HCT116 (cell line): ENCODE data around the gene E2F6.

ENCODE experiments used
- EZH2phosphoT487 ChIP-seq: fragments of 200-600 bp; IDR thresholded peaks from 2 replicates; pipeline ENCODE4 v1.6.1; 2018; ENCODE audit warnings: antibody characterized with exemption, borderline replicate concordance
- FOSL1 ChIP-seq: IDR thresholded peaks from 2 replicates; pipeline ENCODE4 v1.6.1; 2012; ENCODE audit warnings: low read depth
- POLR2A ChIP-seq: IDR thresholded peaks from 2 replicates; pipeline ENCODE4 v1.7.0; 2011; ENCODE audit warnings: borderline replicate concordance; ENCODE audit not compliant: insufficient read depth, insufficient read length; ENCODE audit errors: extremely low read depth
- POLR2AphosphoS5 ChIP-seq: IDR thresholded peaks from 2 replicates; pipeline ENCODE4 v1.6.1; 2011; ENCODE audit warnings: mild to moderate bottlenecking, low read depth, low read length, moderate library complexity
- RAD21 ChIP-seq: IDR thresholded peaks from 2 replicates; pipeline ENCODE4 v1.6.1; 2012; ENCODE audit warnings: low read depth, mild to moderate bottlenecking
- SP1 ChIP-seq: IDR thresholded peaks from 2 replicates; pipeline ENCODE4 v1.6.1; 2012; ENCODE audit warnings: low read depth
- ZFX ChIP-seq: fragments of 450-650 bp; IDR thresholded peaks from 2 replicates; pipeline ENCODE4 v1.6.1; 2017
- TF ChIP-seq, protein P1 (sequence below): IDR thresholded peaks from 2 replicates; pipeline ENCODE4 v1.6.1; 2012
- TF ChIP-seq, protein P2 (sequence below), 3 experiments: fragments of 200-600 bp in 1 of 3; sonication (generic) in 1 of 3; IDR thresholded peaks in 2 of 3; conservative IDR thresholded peaks in 1 of 3; 2 replicates each; pipeline ENCODE4 v1.5.1; 2012 to 2017; ENCODE audit warnings: low read depth in 2 of 3, low read length in 2 of 3, antibody characterized with exemption in 1 of 3, borderline replicate concordance in 1 of 3, control low read depth in 1 of 3, mild to moderate bottlenecking in 1 of 3, mixed read lengths in 1 of 3, mixed run types in 1 of 3, moderate library complexity in 1 of 3; ENCODE audit not compliant: insufficient read depth in 1 of 3
- TF ChIP-seq, protein P3 (sequence below): IDR thresholded peaks from 2 replicates; pipeline ENCODE4 v1.6.1; 2012; ENCODE audit warnings: low read depth

DNA sequence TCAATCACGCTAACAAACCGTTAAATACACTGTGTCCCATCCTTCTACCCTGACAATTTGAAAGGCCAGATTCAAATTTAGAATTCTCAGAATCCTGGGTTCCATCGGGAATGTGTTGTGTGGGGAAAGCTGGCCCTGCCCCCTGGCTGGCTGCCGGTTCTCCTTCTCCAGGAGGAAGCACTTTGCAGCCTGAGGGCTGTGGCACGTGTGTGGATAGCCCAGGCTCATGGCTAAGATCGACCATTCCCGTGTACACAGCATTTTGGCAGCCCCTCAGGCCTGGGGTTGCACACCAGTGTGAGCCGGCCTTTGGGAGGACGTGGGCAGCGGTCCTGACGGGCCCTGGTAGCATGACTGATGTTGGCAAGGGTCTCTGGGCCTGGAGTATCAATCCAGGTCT lies 70.6 kb downstream of the E2F6 start:
- TF ChIP-seq POLR2AphosphoS5 (no peak), FOSL1 (no peak), POLR2A (no peak), ZFX (no peak), EZH2phosphoT487 (no peak), RAD21 (no peak), SP1 (no peak)
- TF ChIP-seq, protein P1, sequence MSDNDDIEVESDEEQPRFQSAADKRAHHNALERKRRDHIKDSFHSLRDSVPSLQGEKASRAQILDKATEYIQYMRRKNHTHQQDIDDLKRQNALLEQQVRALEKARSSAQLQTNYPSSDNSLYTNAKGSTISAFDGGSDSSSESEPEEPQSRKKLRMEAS = no peak
- TF ChIP-seq, protein P2, sequence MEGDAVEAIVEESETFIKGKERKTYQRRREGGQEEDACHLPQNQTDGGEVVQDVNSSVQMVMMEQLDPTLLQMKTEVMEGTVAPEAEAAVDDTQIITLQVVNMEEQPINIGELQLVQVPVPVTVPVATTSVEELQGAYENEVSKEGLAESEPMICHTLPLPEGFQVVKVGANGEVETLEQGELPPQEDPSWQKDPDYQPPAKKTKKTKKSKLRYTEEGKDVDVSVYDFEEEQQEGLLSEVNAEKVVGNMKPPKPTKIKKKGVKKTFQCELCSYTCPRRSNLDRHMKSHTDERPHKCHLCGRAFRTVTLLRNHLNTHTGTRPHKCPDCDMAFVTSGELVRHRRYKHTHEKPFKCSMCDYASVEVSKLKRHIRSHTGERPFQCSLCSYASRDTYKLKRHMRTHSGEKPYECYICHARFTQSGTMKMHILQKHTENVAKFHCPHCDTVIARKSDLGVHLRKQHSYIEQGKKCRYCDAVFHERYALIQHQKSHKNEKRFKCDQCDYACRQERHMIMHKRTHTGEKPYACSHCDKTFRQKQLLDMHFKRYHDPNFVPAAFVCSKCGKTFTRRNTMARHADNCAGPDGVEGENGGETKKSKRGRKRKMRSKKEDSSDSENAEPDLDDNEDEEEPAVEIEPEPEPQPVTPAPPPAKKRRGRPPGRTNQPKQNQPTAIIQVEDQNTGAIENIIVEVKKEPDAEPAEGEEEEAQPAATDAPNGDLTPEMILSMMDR (IDR thresholded peaks at IDR 0.05 in 2 of 3, conservative IDR thresholded peaks at IDR 0.05 in 1 of 3; ENCODE audit: borderline replicate concordance in 1 of 3, insufficient read depth in 1 of 3, low read depth in 2 of 3, low read length in 2 of 3) = no peak
- TF ChIP-seq, protein P3, sequence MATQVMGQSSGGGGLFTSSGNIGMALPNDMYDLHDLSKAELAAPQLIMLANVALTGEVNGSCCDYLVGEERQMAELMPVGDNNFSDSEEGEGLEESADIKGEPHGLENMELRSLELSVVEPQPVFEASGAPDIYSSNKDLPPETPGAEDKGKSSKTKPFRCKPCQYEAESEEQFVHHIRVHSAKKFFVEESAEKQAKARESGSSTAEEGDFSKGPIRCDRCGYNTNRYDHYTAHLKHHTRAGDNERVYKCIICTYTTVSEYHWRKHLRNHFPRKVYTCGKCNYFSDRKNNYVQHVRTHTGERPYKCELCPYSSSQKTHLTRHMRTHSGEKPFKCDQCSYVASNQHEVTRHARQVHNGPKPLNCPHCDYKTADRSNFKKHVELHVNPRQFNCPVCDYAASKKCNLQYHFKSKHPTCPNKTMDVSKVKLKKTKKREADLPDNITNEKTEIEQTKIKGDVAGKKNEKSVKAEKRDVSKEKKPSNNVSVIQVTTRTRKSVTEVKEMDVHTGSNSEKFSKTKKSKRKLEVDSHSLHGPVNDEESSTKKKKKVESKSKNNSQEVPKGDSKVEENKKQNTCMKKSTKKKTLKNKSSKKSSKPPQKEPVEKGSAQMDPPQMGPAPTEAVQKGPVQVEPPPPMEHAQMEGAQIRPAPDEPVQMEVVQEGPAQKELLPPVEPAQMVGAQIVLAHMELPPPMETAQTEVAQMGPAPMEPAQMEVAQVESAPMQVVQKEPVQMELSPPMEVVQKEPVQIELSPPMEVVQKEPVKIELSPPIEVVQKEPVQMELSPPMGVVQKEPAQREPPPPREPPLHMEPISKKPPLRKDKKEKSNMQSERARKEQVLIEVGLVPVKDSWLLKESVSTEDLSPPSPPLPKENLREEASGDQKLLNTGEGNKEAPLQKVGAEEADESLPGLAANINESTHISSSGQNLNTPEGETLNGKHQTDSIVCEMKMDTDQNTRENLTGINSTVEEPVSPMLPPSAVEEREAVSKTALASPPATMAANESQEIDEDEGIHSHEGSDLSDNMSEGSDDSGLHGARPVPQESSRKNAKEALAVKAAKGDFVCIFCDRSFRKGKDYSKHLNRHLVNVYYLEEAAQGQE = no peak
